Right atrium auricular region (tissue), 2 donors: Measurements from ENCODE around the gene SLC25A5. TPM values are rescaled to one million over a fixed set of nuclear protein-coding genes. Genes with fewer than 3 reads are reported as not detected.
"Not testable (repeated sequence)": the region's sequence is repeated elsewhere in the genome, so short reads cannot be mapped to it uniquely, and the experiment has no call there.

ENCODE experiments used
- DNase-seq: peaks from one replicate; pipeline ENCODE4 v3.0.0-alpha.2; 2019; ENCODE audit warnings: low spot score
- H3K27ac ChIP-seq, 2 donors: fragments of 200-600 bp; sonication (generic); 1 replicate in 1 of 2; 2 replicates in 1 of 2; pipeline ENCODE4 v1.5.1; 2016 to 2019
- H3K27me3 ChIP-seq, 2 donors: fragments of 200-600 bp; sonication (generic); one replicate each; pipeline versions ENCODE4 v1.5.1 to v1.6.0; 2017 to 2019
- H3K36me3 ChIP-seq: fragments of 200-600 bp; sonication (generic); one replicate; pipeline ENCODE4 v1.5.1; 2016
- H3K4me1 ChIP-seq, 2 donors: fragments of 200-600 bp; sonication (generic); one replicate each; pipeline versions ENCODE4 v1.5.1 to v1.6.0; 2017 to 2019
- H3K4me3 ChIP-seq, 2 donors: fragments of 200-600 bp; sonication (generic); 1 replicate in 1 of 2; 2 replicates in 1 of 2; pipeline ENCODE4 v1.5.1; 2017 to 2019; ENCODE audit warnings: mild to moderate bottlenecking in 1 of 2, moderate library complexity in 1 of 2
- H3K9me3 ChIP-seq, 2 donors: fragments of 200-600 bp; sonication (generic); one replicate each; pipeline ENCODE4 v1.5.1; 2019
- CTCF ChIP-seq, 2 donors: fragments of 200-600 bp; sonication (generic); IDR thresholded peaks; one replicate each; pipeline ENCODE4 v1.5.1; 2019; ENCODE audit warnings: antibody characterized with exemption in 2 of 2
- total RNA-seq, 2 donors: library from RNA; depleted of rRNA; stranded (reverse); fragments of >200 nt; gene quantifications; one replicate each; pipeline ENCODE4 v1.1.0, GENCODE V29; 2016

Gene SLC25A5
- total RNA-seq, 2 donors from 2014 or later = 134 to 174 TPM

GRCh38 chrX:119486745-119487144, 18.5 kb downstream of the SLC25A5 start:
- no peaks in the 10 kb centered on the region for H3K36me3 ChIP-seq
- no peak overlapping the region for H3K4me3 ChIP-seq
- no peaks in the 10 kb centered on the region for H3K27me3 ChIP-seq
- peaks cover 0 to 6% of the 10 kb centered on the region in 2 donors for H3K4me1 ChIP-seq
- DNase-seq = no peak
- no peaks in the 10 kb centered on the region for H3K9me3 ChIP-seq
- no peak overlapping the region for H3K27ac ChIP-seq
- no peak for TF ChIP-seq CTCF (IDR thresholded peaks at IDR 0.05)

- H3K4me1 ChIP-seq, H3K36me3 ChIP-seq, H3K9me3 ChIP-seq, H3K27ac ChIP-seq, H3K27me3 ChIP-seq, DNase-seq, H3K4me3 ChIP-seq: not testable (repeated sequence)
These were observed 19.5 kb downstream of the SLC25A5 start for GRCh38 chrX:119487766-119488165.

- DNase-seq = no peak
- Histone ChIP-seq H3K9me3 (no peaks in the 10 kb centered on the region), H3K4me1 (no peaks in the 10 kb centered on the region), H3K36me3 (no peaks in the 10 kb centered on the region), H3K4me3 (no peak overlapping the region), H3K27ac (no peak overlapping the region), H3K27me3 (no peaks in the 10 kb centered on the region)
- peak; percentile 42 to 69 for TF ChIP-seq CTCF (IDR thresholded peaks at IDR 0.05)
These were observed 20.5 kb downstream of the SLC25A5 start for GRCh38 chrX:119488749-119489148.

GRCh38 chrX:119489212-119490074, 21.2 kb downstream of the SLC25A5 start:
- no peaks in the 10 kb centered on the region for H3K36me3 ChIP-seq
- H3K9me3 ChIP-seq = no peaks in the 10 kb centered on the region
- H3K4me1 ChIP-seq = no peaks in the 10 kb centered on the region
- no peak overlapping the region for H3K27ac ChIP-seq
- H3K27me3 ChIP-seq = no peaks in the 10 kb centered on the region
- H3K4me3 ChIP-seq = no peak overlapping the region
- no peak for TF ChIP-seq CTCF (IDR thresholded peaks at IDR 0.05)
- no peak for DNase-seq

GRCh38 chrX:119492463-119492862, 24.2 kb downstream of the SLC25A5 start:
- H3K27ac ChIP-seq = no peak overlapping the region
- no peaks in the 10 kb centered on the region for H3K36me3 ChIP-seq
- no peak for TF ChIP-seq CTCF (IDR thresholded peaks at IDR 0.05)
- H3K4me3 ChIP-seq = no peak overlapping the region
- DNase-seq = no peak
- H3K9me3 ChIP-seq = no peaks in the 10 kb centered on the region
- no peaks in the 10 kb centered on the region for H3K27me3 ChIP-seq
- H3K4me1 ChIP-seq = no peaks in the 10 kb centered on the region

- not testable (repeated sequence) for DNase-seq
These were observed 25.7 kb downstream of the SLC25A5 start for GRCh38 chrX:119493851-119494495.

More at GRCh38 chrX:119493851-119494495, 25.7 kb downstream of the SLC25A5 start:
- not testable (repeated sequence) for H3K36me3 ChIP-seq, H3K9me3 ChIP-seq, H3K4me3 ChIP-seq, H3K27me3 ChIP-seq, H3K4me1 ChIP-seq, H3K27ac ChIP-seq
